Sigmoid colon (tissue), 7 donors: ENCODE data around the gene TMEM248. TPM values are rescaled to one million over a fixed set of nuclear protein-coding genes. Genes with fewer than 3 reads are reported as not detected.

Experiments used
- DNase-seq: peaks from one replicate; pipeline ENCODE4 v3.0.0-alpha.2; 2019
- H3K27ac ChIP-seq, 4 donors: fragments of 200-600 bp; sonication (generic); one replicate each; pipeline ENCODE4 v1.5.1; 2016 to 2019; ENCODE audit warnings: mild to moderate bottlenecking in 1 of 4
- H3K27me3 ChIP-seq, 3 donors: fragments of 200-600 bp; sonication (generic); one replicate each; pipeline ENCODE4 v1.5.1; 2019; ENCODE audit warnings: mild to moderate bottlenecking in 1 of 3
- H3K36me3 ChIP-seq, 4 donors: fragments of 200-600 bp; sonication (generic); one replicate each; pipeline ENCODE4 v1.5.1; 2016 to 2019
- H3K4me1 ChIP-seq, 4 donors: fragments of 200-600 bp; sonication (generic); one replicate each; pipeline ENCODE4 v1.5.1; 2017 to 2019
- H3K4me3 ChIP-seq, 4 donors: fragments of 200-600 bp; sonication (generic); one replicate each; pipeline ENCODE4 v1.5.1; 2017 to 2019; ENCODE audit warnings: mild to moderate bottlenecking in 2 of 4, moderate library complexity in 1 of 4
- H3K9me3 ChIP-seq, 4 donors: fragments of 200-600 bp in 3 of 4; sonication (generic) in 3 of 4; one replicate each; pipeline versions ENCODE4 v1.5.1 to v1.6.1; 2013 to 2019
- EP300 ChIP-seq, 4 donors: sonication (generic); formaldehyde crosslinking; IDR thresholded peaks; one replicate each; pipeline ENCODE4 v1.6.1; 2017; ENCODE audit warnings: antibody characterized with exemption in 4 of 4
- POLR2A ChIP-seq, 2 donors: fragments of 450-650 bp; IDR thresholded peaks; one replicate each; pipeline ENCODE4 v1.6.1; 2016; ENCODE audit warnings: antibody characterized with exemption in 2 of 2, mild to moderate bottlenecking in 2 of 2, moderate library complexity in 2 of 2
- POLR2AphosphoS5 ChIP-seq, 4 donors: sonication (generic); formaldehyde crosslinking; IDR thresholded peaks; one replicate each; pipeline ENCODE4 v1.6.1; 2017; ENCODE audit warnings: antibody characterized with exemption in 4 of 4
- WGBS, 2 donors: extraction: QIAGEN DNeasy Blood & Tissue Kit; methylation state at CpG; one replicate each; pipeline ENCODE4 v1.1.7; 2013; 5-methylcytosine and 5-hydroxymethylcytosine counted together
- intact Hi-C: fragments of 100-400 bp; cut with DNase I; formaldehyde crosslinking; loops from one replicate; pipeline ENCODE4 v1.15.1; 2023
- polyA plus RNA-seq, 3 donors: library from polyadenylated mRNA; stranded (reverse); fragments of 200-250 nt; gene quantifications; one replicate each; pipeline ENCODE4 v1.2.3, GENCODE V29; 2013
- total RNA-seq, 4 donors: library from RNA; depleted of rRNA; stranded (reverse); fragments of >200 nt; gene quantifications; one replicate each; pipeline ENCODE4 v1.1.0, GENCODE V29; 2016
- TF ChIP-seq, protein P1 (sequence below), 4 experiments: fragments of 450-650 bp in 3 of 4; fragments of 200-600 bp in 1 of 4; IDR thresholded peaks; one replicate each; pipeline ENCODE4 v1.5.1; 2016 to 2019; ENCODE audit warnings: antibody characterized with exemption in 4 of 4, mild to moderate bottlenecking in 3 of 4, moderate library complexity in 2 of 4
- donor health status: healthy with polysubstance abuse.
- donor health status: Bipolar disorder and iron deficiency.
- donor health status: healthy.

The TMEM248 gene
- total and polyA plus RNA-seq, 7 donors, result 19.7 to 93.8 (median 66.2) TPM

DNA sequence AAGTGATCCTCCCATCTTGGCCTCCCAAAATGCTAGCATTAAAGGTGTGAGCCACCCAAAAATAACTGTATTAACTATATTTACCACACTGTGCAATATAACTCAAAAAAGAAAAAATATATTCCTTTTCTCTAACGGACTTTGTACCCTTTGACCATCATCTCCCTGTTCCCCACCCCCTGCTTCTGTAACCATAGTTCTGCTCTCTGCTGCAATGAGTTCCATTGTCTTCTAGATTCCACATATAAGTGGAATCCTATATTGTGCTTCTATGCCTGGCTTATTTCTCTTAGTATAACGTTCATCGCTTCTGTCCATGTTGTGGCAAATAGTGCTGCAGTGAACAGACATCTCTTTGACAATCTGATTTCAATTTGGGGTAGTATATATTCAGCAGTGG lies 4.2 kb downstream of the TMEM248 start:
- TF ChIP-seq POLR2AphosphoS5 (IDR thresholded peaks at IDR 0.05) (no peak), EP300 (IDR thresholded peaks at IDR 0.05) (no peak), POLR2A (IDR thresholded peaks at IDR 0.05) (no peak)
- TF ChIP-seq, protein P1, sequence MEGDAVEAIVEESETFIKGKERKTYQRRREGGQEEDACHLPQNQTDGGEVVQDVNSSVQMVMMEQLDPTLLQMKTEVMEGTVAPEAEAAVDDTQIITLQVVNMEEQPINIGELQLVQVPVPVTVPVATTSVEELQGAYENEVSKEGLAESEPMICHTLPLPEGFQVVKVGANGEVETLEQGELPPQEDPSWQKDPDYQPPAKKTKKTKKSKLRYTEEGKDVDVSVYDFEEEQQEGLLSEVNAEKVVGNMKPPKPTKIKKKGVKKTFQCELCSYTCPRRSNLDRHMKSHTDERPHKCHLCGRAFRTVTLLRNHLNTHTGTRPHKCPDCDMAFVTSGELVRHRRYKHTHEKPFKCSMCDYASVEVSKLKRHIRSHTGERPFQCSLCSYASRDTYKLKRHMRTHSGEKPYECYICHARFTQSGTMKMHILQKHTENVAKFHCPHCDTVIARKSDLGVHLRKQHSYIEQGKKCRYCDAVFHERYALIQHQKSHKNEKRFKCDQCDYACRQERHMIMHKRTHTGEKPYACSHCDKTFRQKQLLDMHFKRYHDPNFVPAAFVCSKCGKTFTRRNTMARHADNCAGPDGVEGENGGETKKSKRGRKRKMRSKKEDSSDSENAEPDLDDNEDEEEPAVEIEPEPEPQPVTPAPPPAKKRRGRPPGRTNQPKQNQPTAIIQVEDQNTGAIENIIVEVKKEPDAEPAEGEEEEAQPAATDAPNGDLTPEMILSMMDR (IDR thresholded peaks at IDR 0.05), result no peak
- intact Hi-C loops, result no loop called here
- no peak overlapping the region for H3K27ac ChIP-seq
- peaks cover 0 to 68% (median 44%) of the 10 kb centered on the region in 4 donors for H3K4me1 ChIP-seq
- no peaks in the 10 kb centered on the region for H3K9me3 ChIP-seq
- 62 to 82% methylated on average over 3 of the region's 3 CpGs for WGBS, 2 donors
- H3K27me3 ChIP-seq, result no peaks in the 10 kb centered on the region
- H3K36me3 ChIP-seq, result peaks cover 0 to 13% (median 0%) of the 10 kb centered on the region in 4 donors
- no peak for DNase-seq
- H3K4me3 ChIP-seq, result no peak overlapping the region

DNA sequence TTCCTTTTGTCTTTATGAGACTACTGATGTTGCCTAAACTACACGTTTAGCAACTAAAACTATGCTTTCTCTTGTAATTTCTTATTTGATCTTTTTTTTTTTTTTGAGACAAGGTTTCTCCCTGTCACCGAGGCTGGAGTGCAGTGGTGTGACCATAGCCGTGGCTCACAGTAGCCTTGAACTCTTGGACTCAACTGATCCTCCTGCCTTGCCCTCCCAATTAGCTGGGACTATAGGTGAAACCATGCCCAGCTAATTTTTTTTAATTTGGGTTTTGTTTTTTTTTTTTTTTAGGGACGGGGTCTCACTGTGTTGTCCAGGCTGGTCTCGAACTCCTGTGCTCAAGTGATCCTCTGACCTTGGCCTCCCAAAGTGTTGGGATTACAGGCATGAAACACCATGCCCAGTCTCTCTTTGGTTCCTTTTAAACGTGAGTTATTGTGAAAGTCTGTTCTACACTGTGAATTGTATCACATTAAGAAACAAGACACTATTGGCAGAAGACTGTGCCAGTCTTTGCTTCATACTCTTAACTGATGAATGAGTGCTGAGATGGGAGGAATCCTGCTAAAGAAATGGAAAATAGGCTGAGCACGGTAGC lies 6.4 kb downstream of the TMEM248 start:
- no peak overlapping the region for H3K27ac ChIP-seq
- H3K4me3 ChIP-seq, result no peak overlapping the region
- no peaks in the 10 kb centered on the region for H3K9me3 ChIP-seq
- WGBS, 2 donors, result 80 to 87% methylated on average over 7 of the region's 7 CpGs
- DNase-seq, result no peak
- intact Hi-C loops, result no loop called here
- TF ChIP-seq, protein P1 (IDR thresholded peaks at IDR 0.05), result no peak
- TF ChIP-seq POLR2AphosphoS5 (IDR thresholded peaks at IDR 0.05), result no peak
- no peak for TF ChIP-seq EP300 (IDR thresholded peaks at IDR 0.05)
- no peak for TF ChIP-seq POLR2A (IDR thresholded peaks at IDR 0.05)
- no peaks in the 10 kb centered on the region for H3K27me3 ChIP-seq
- H3K36me3 ChIP-seq, result peaks cover 0 to 13% (median 0%) of the 10 kb centered on the region in 4 donors
- H3K4me1 ChIP-seq, result peaks cover 0 to 66% (median 35%) of the 10 kb centered on the region in 4 donors

DNA sequence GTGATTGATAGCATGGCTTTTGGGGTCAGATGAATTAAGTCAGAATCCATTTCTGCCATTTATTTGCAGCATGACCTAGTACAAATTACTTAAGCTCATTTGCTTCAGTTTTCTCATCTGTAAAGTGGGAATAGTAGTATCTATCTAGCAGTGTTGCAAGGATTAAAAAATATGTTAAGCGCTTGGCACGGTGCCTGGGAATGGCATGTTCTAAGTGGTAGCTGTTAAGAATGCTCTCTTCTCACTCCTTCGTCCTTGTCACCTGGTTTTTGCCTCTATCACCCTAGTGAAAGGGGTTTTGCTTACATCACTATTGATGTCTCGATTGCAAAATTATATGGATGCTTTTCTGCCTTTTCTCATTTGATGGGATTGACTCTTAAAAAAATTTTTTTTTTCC lies 7.4 kb downstream of the TMEM248 start:
- peaks cover 0 to 13% (median 0%) of the 10 kb centered on the region in 4 donors for H3K36me3 ChIP-seq
- WGBS, 2 donors, result 94 to 97% methylated on average over 4 of the region's 4 CpGs
- H3K27ac ChIP-seq, result no peak overlapping the region
- TF ChIP-seq POLR2AphosphoS5 (IDR thresholded peaks at IDR 0.05), result no peak
- TF ChIP-seq, protein P1 (IDR thresholded peaks at IDR 0.05), result no peak
- TF ChIP-seq POLR2A (IDR thresholded peaks at IDR 0.05), result no peak
- no peak for TF ChIP-seq EP300 (IDR thresholded peaks at IDR 0.05)
- H3K27me3 ChIP-seq, result no peaks in the 10 kb centered on the region
- no peaks in the 10 kb centered on the region for H3K9me3 ChIP-seq
- H3K4me1 ChIP-seq, result peaks cover 0 to 66% (median 27%) of the 10 kb centered on the region in 4 donors
- intact Hi-C loops, result no loop called here
- H3K4me3 ChIP-seq, result no peak overlapping the region
- DNase-seq, result no peak

DNA sequence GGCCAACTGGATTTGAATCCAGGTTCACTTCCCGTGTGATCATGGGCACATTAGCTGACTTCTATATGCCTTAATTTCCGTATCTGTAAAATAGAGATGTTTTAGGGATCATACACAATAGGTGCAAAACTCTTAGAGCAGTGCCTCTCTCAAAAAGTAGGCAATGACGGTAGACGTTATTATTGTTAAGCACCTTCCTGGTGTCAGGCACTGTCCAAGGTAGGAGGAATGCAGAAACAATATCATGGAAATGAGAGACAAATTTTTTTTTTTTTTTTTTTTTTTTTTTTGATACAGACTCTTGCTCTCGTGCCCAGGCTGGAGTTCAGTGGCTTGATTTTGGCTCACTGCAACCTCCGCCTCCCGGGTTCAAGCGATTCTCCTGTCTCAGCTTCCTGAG lies 8.1 kb downstream of the TMEM248 start:
- Histone ChIP-seq H3K9me3 (no peaks in the 10 kb centered on the region), H3K27ac (no peak overlapping the region), H3K4me1 (peaks cover 0 to 59% (median 22%) of the 10 kb centered on the region in 4 donors), H3K27me3 (no peaks in the 10 kb centered on the region), H3K4me3 (no peak overlapping the region), H3K36me3 (peaks cover 0 to 10% (median 0%) of the 10 kb centered on the region in 4 donors)
- intact Hi-C loops, result no loop called here
- DNase-seq, result no peak
- TF ChIP-seq POLR2A (IDR thresholded peaks at IDR 0.05), result no peak
- TF ChIP-seq POLR2AphosphoS5 (IDR thresholded peaks at IDR 0.05), result no peak
- TF ChIP-seq, protein P1 (IDR thresholded peaks at IDR 0.05), result no peak
- WGBS, 2 donors, result 94 to 96% methylated on average over 8 of the region's 8 CpGs

DNA sequence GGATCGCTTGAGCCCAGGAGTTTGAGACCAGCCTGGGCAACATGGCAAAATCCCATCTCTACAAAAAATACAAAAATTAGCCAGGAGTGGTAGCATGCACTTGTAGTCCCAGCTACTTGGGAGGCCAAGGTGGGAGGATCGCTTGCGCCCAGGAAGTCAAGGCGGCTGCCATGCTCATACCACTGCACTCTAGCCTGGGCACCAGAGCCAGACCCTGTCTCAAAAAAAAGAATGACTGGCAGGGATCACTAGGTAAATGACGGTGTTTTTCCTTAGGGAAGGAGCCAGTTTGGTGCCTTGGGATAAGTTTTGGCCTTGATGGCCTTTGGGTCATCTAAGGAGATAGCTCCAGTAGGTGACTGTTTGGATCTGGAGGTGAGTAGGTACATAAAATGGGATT lies 8.9 kb downstream of the TMEM248 start:
- Histone ChIP-seq H3K27ac (no peak overlapping the region), H3K9me3 (no peaks in the 10 kb centered on the region), H3K27me3 (no peaks in the 10 kb centered on the region), H3K36me3 (peaks cover 0 to 2% (median 0%) of the 10 kb centered on the region in 4 donors), H3K4me3 (no peak overlapping the region), H3K4me1 (peaks cover 0 to 57% (median 19%) of the 10 kb centered on the region in 4 donors)
- TF ChIP-seq POLR2A (IDR thresholded peaks at IDR 0.05) (no peak), EP300 (IDR thresholded peaks at IDR 0.05) (no peak), POLR2AphosphoS5 (IDR thresholded peaks at IDR 0.05) (no peak)
- TF ChIP-seq, protein P1 (IDR thresholded peaks at IDR 0.05), result no peak
- WGBS, 2 donors, result 97% methylated on average over 5 of the region's 5 CpGs
- DNase-seq, result no peak
- intact Hi-C loops, result no loop called here
